Measurements from ENCODE around the gene SMIM35.
"Not testable (repeated sequence)": the region's sequence is repeated elsewhere in the genome, so short reads cannot be mapped to it uniquely, and the experiment has no call there.

Gene SMIM35

GRCh38 chr11:117980280-117980679, 106.5 kb downstream of the SMIM35 start:
- no peak for DNase-seq (ENCODE audit: low spot score)

- DNase-seq (ENCODE audit: low spot score), result no peak
These were observed 107.1 kb downstream of the SMIM35 start for GRCh38 chr11:117979481-117980211.

- DNase-seq (ENCODE audit: low spot score), result no peak
These were observed 107.8 kb downstream of the SMIM35 start for GRCh38 chr11:117978991-117979390.

- not testable (repeated sequence) for DNase-seq (ENCODE audit: low spot score)
These were observed 108.4 kb downstream of the SMIM35 start for GRCh38 chr11:117978291-117978910.

- not testable (repeated sequence) for DNase-seq (ENCODE audit: low spot score)
These were observed 109.0 kb downstream of the SMIM35 start for GRCh38 chr11:117977612-117978264.

- no peak for DNase-seq (ENCODE audit: low spot score)
These were observed 109.7 kb downstream of the SMIM35 start for GRCh38 chr11:117977029-117977428.

- DNase-seq (ENCODE audit: low spot score), result no peak
These were observed 110.3 kb downstream of the SMIM35 start for GRCh38 chr11:117976445-117976844.

GRCh38 chr11:117973503-117973860, 113.3 kb downstream of the SMIM35 start:
- no peak for DNase-seq (ENCODE audit: low spot score)

- no peak for DNase-seq (ENCODE audit: low spot score)
These were observed 113.9 kb downstream of the SMIM35 start for GRCh38 chr11:117972629-117973502.

- DNase-seq (ENCODE audit: low spot score), result no peak
These were observed 114.7 kb downstream of the SMIM35 start for GRCh38 chr11:117972044-117972443.

GRCh38 chr11:117970400-117971024, 116.3 kb downstream of the SMIM35 start:
- peak; percentile 20 for DNase-seq (ENCODE audit: low spot score)

GRCh38 chr11:117969160-117969991, 117.4 kb downstream of the SMIM35 start:
- no peak for DNase-seq (ENCODE audit: low spot score)

GRCh38 chr11:117966908-117967307, 119.9 kb downstream of the SMIM35 start:
- DNase-seq (ENCODE audit: low spot score), result no peak

- no peak for DNase-seq (ENCODE audit: low spot score)
These were observed 123.9 kb downstream of the SMIM35 start for GRCh38 chr11:117962826-117963225.

- DNase-seq (ENCODE audit: low spot score), result no peak
These were observed 124.9 kb downstream of the SMIM35 start for GRCh38 chr11:117961896-117962295.

- no peak for DNase-seq (ENCODE audit: low spot score)
These were observed 126.4 kb downstream of the SMIM35 start for GRCh38 chr11:117960406-117960805.

GRCh38 chr11:117959438-117960149, 127.2 kb downstream of the SMIM35 start:
- DNase-seq (ENCODE audit: low spot score), result no peak

GRCh38 chr11:117958949-117959348, 127.8 kb downstream of the SMIM35 start:
- DNase-seq (ENCODE audit: low spot score), result no peak

All from LoVo (cell line).